LHCN-M2 (cell line): ENCODE measurements around the gene SEPTIN10. TPM values are rescaled to one million over a fixed set of nuclear protein-coding genes. Genes with fewer than 3 reads are reported as not detected.
A peak's percentile ranks its signal among the peaks of the same experiment; 100 is the strongest.

Experiments
- DNase-seq: peaks from one replicate; pipeline ENCODE4 v3.0.0-alpha.2; 2012; ENCODE audit warnings: low read depth
- total RNA-seq: library from RNA; depleted of rRNA; stranded (reverse); fragments of >200 nt; gene quantifications from 2 replicates; pipeline ENCODE4 v1.2.3, GENCODE V29; 2014; rRNA removed

SEPTIN10 gene
- total RNA-seq, 1 experiment from 2014 or later = 75.1 TPM

GRCh38 chr2:109499566-109499965 lies 114.2 kb downstream of the SEPTIN10 start:
- DNase-seq = no peak

- DNase-seq = no peak
Measured at GRCh38 chr2:109498906-109499305, 114.9 kb downstream of the SEPTIN10 start.

- no peak for DNase-seq
Measured at GRCh38 chr2:109497911-109498870, 115.6 kb downstream of the SEPTIN10 start.

DNA sequence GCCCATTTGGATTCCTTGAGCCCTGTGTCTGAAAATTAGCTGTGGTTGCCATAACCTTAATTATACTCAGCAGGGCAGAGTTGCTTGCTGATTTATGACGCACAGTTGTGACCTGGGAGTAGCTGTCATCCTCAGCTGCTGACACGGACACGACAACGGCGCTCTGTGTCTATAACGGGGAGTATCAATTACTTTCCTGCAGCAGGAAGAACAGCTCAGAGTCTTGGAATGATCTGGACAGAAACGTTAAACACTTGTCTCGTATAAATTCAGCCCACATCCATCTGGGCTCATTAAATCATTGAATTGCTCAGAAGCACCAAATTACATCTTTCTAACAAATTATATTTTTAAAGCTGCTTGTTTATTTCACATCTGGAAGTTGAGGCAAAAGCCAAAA lies 116.3 kb downstream of the SEPTIN10 start:
- DNase-seq = peak; percentile 81

GRCh38 chr2:109494351-109494750 lies 119.4 kb downstream of the SEPTIN10 start:
- DNase-seq = no peak

GRCh38 chr2:109493176-109493935 lies 120.4 kb downstream of the SEPTIN10 start:
- DNase-seq = no peak

Other genes with a start within 250 kb of the SEPTIN10 start
- gene SOWAHC, start 398 bp upstream of the SEPTIN10 start, total RNA-seq = 6.4 and 7.3 TPM in 2 replicates
- gene RGPD5, start 180.3 kb upstream of the SEPTIN10 start, total RNA-seq = 7.6 and 11.1 TPM in 2 replicates